SU-DHL-6 (cell line): ENCODE measurements around the gene OR52L1.

ENCODE experiments used
- CTCF ChIP-seq: fragments of 200-600 bp; sonication (generic); IDR thresholded peaks from one replicate; pipeline ENCODE4 v1.5.1; 2017; ENCODE audit warnings: antibody characterized with exemption, mild to moderate bottlenecking, low read length, moderate library complexity; ENCODE audit not compliant: insufficient read depth, poor library complexity, severe bottlenecking
- EZH2phosphoT487 ChIP-seq: fragments of 200-600 bp; sonication (generic), shearing (Covaris generic); conservative IDR thresholded peaks from 2 replicates; pipeline ENCODE4 v1.6.1; 2018; ENCODE audit warnings: mild to moderate bottlenecking, antibody characterized with exemption, low read length, moderate library complexity, mixed read lengths

GRCh38 chr11:5983443-5983842 lies 3.3 kb downstream of the OR52L1 start:
- TF ChIP-seq CTCF (no peak), EZH2phosphoT487 (no peak)
